NCI-H2196 treated with DMSO at 0.1 percent for 48 hours (cell line): Measurements from ENCODE around the gene WDR27.
"Not testable (repeated sequence)": the region's sequence is repeated elsewhere in the genome, so short reads cannot be mapped to it uniquely, and the experiment has no call there.

Experiments used
- DNase-seq: peaks from one replicate; lab custom pipeline; 2025; ENCODE audit not compliant: unreplicated experiment; lab: John Stamatoyannopoulos, UW

Gene WDR27

GRCh38 chr6:169664227-169664626 lies 37.6 kb downstream of the WDR27 start:
- DNase-seq = no peak

- no peak for DNase-seq
Observed at GRCh38 chr6:169663468-169663867, 38.4 kb downstream of the WDR27 start.

GRCh38 chr6:169661391-169661756 lies 40.5 kb downstream of the WDR27 start:
- no peak for DNase-seq

DNA sequence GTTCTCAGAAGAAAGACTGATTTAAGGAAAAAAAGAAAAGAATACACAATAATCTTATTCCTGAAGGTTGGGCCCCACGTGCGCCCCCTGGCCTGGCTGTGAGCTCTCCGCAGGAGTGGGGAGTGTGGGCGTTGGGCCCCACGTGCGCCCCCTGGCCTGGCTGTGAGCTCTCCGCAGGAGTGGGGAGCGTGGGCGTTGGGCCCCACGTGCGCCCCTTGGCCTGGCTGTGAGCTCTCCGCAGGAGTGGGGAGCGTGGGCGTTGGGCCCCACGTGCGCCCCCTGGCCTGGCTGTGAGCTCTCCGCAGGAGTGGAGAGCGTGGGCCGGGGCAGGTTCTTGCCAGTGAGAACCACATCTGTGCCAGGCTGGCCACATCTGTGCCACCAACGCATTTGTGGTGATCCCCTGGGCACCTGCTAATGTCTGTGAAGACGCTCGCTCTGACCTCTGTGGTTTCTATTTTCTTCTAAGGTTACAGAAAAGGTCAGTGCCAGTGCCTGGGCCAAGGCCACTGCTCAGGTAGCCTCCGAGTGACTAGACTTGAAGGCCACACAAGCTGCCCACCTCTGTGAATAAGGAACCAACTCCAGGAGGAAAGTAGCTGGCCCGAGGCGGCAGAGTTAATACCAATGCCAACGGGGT lies 41.0 kb downstream of the WDR27 start:
- DNase-seq = no peak

GRCh38 chr6:169659820-169660610 lies 41.8 kb downstream of the WDR27 start:
- DNase-seq = no peak

- DNase-seq = no peak
Observed at GRCh38 chr6:169657284-169657610, 44.6 kb downstream of the WDR27 start.

DNA sequence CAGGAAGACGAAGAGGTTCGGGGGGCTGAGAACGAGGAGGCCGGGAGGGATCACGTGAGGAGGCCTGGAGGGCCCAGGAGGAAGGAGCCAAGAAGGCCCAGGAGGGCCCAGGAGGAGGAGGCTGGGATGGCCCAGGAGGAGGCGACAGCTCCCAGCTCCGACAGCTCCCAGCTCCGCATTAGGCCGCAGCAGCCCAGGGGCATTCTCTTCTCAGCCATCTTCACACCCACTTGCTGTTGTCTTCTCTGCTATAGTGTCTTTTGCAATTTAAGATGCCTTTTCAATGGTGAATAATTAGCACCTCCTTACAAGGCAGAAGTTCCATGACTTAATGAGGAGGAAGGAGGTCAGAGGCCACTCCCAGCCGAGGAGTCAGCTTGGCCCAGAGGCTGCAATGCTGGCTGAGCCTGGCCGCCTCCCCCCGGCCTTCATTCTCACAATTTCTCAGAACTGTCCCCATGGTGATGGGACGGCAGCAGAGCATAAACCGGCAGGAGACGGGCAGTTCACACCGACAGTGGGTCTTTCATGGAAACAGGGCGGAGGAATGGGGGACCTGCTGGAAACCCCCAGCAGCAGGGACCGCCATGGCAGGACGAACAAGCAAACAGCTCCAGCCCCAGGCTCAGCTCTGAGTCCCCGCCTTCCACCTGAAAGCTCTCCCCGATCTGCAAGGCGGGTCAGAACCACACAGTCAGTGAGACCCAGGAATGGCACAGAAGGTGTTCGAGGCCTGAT lies 45.1 kb downstream of the WDR27 start:
- DNase-seq = no peak

- DNase-seq = peak; percentile 44
Observed at GRCh38 chr6:169654598-169655391, 47.0 kb downstream of the WDR27 start.

GRCh38 chr6:169653691-169654090 lies 48.1 kb downstream of the WDR27 start:
- DNase-seq = no peak

DNA sequence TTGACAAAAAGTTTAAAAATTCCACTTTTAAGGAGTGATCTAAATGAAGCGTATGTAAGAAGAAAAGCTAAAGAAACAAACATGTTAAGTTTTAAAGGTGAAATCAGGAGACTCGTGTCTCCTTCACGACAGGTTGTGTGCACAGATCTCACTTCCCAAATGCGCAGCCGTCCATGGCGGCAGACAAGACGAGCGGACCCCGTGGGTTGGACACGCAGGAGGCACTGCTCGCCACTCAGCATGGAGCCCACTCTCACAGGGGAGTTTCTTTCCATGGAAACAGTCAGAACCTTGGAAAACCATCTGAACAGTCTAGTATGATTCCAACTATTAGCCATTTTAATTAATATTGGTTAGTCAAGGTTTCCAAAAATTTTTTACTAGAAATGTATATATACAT lies 48.9 kb downstream of the WDR27 start:
- no peak for DNase-seq

DNA sequence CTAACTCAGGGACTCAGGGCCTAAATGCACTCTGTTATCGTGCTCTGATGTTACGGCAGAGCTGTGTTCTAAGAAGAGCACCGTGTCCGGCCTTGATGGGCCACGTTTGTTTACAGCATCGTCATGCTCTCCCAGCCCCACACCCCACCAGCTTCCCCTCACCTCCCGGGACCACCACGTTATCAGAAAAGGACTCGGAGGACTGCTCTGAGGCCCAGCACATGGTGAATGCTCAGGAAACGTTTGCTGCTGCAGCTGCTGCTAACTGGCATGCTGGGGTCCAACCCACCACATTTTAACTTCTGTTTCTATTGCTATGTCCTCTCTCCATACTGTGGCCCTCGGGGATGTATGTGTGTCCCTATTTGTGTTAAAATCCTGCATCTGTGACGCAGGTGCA lies 50.3 kb downstream of the WDR27 start:
- DNase-seq = no peak

GRCh38 chr6:169650959-169651292 lies 50.9 kb downstream of the WDR27 start:
- DNase-seq = no peak

GRCh38 chr6:169650241-169650958 lies 51.4 kb downstream of the WDR27 start:
- DNase-seq = no peak

GRCh38 chr6:169648617-169649016 lies 53.2 kb downstream of the WDR27 start:
- no peak for DNase-seq

- DNase-seq = no peak
Observed at GRCh38 chr6:169648092-169648491, 53.7 kb downstream of the WDR27 start.

- no peak for DNase-seq
Observed at GRCh38 chr6:169647637-169648036, 54.2 kb downstream of the WDR27 start.

- DNase-seq = no peak
Observed at GRCh38 chr6:169646906-169647567, 54.8 kb downstream of the WDR27 start.

DNA sequence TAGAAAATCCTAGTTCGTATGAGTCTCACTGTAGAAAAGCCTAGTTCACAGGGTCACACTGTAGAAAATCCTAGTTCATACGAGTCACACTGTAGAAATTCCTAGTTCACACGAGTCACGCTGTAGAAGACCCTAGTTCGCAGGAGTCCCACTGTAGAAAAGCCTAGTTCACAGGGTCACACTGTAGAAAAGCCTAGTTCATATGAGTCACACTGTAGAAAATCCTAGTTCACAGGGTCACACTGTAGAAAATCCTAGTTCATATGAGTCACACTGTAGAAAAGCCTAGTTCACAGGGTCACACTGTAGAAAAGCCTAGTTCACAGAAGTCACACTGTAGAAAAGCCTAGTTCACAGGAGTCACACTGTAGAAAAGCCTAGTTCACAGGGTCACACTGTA lies 56.4 kb downstream of the WDR27 start:
- not testable (repeated sequence) for DNase-seq

DNA sequence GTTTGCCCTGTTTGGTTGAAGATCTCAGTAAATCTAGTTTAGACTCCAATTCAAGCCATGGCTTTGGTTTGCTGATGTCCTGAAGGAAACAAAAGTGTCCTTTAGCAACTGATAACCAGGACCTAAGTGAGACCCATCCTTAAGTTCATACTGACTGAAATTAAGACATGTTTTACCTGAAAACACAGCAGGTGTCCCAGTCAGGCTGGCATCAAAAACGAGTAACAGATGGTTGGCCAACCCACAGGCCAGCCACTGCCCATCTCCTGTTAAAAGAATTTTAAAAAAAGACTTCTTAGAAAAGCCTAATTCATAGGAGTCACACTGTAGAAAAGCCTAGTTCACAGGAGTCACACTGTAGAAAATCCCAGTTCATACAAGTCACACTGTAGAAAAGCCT lies 58.3 kb downstream of the WDR27 start:
- no peak for DNase-seq

GRCh38 chr6:169642455-169642854 lies 59.4 kb downstream of the WDR27 start:
- no peak for DNase-seq
